ENCODE results near the gene GPC2. TPM values are rescaled to one million over a fixed set of nuclear protein-coding genes. Genes with fewer than 3 reads are reported as not detected.
"Not testable (repeated sequence)": the region's sequence is repeated elsewhere in the genome, so short reads cannot be mapped to it uniquely, and the experiment has no call there.

The GPC2 gene
- total and polyA plus RNA-seq, 2 experiments from 2014 or later, result 32.1 to 47.9 TPM

DNA sequence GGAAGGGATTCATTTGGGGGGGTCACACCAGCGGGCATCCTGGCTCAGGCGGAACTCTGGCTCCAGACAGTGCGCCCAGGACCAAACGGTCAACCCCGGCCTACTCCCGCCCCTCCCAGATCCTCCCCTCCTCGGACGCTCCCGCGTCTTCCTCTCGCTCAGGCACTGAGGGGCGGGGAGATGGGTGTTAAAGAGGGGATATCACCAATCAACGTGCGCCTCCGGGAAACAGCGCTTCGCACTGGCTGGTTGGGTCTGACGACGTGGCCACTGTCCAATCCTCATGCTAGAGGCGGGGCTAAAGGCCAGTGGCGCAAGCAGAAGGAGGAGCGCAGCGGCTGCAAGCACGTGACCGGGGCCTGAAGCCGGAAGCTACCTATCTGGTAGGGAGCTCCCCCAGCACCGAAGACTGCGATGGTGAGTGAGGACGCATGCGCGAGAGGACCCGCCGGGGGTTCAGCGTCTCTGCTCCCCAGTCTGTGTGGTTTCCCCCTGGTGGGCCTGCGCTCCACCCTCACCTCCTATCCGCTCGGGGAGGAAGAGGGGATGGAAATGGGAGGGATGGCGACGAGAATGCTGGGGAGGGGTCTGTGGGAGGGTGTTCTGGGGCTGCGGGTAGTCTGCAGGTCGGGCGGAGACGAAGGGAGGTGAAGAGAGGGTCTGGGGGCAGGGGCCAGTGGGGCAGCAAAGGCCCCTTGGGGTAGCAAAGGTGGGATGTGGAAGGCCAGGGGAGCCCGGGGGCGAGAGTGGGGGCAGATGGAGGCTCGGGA lies 28.4 kb downstream of the GPC2 start, which contains the start of gene LAMTOR4:
Gene LAMTOR4, plus strand, starts transcription at position 360 of the 770 bp plus-strand sequence. Its CDS starts 55 bp downstream, at position 415.
- no peaks in the 10 kb centered on the region for H3K27me3 ChIP-seq
- TF ChIP-seq, protein P1, sequence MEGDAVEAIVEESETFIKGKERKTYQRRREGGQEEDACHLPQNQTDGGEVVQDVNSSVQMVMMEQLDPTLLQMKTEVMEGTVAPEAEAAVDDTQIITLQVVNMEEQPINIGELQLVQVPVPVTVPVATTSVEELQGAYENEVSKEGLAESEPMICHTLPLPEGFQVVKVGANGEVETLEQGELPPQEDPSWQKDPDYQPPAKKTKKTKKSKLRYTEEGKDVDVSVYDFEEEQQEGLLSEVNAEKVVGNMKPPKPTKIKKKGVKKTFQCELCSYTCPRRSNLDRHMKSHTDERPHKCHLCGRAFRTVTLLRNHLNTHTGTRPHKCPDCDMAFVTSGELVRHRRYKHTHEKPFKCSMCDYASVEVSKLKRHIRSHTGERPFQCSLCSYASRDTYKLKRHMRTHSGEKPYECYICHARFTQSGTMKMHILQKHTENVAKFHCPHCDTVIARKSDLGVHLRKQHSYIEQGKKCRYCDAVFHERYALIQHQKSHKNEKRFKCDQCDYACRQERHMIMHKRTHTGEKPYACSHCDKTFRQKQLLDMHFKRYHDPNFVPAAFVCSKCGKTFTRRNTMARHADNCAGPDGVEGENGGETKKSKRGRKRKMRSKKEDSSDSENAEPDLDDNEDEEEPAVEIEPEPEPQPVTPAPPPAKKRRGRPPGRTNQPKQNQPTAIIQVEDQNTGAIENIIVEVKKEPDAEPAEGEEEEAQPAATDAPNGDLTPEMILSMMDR (IDR thresholded peaks at IDR 0.05; ENCODE audit: low read depth, low read length), result no peak

DNA sequence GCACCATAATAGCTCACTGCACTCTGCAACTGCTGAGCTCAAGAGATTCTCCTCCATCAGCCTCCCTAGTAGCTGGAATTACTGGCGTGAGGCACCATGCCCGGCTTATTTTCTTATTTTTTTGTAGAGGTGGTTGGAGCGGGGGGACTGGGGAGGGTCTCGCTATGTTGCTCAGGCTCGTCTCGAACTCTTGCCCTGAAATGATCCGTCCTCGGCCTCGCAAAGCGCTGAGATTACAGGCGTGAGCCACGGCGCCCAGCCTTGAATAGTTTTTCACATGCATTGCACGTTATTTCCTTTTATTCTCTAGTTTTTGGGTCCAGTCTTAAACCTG lies 29.0 kb downstream of the GPC2 start:
- Histone ChIP-seq H3K36me3 (no peaks in the 10 kb centered on the region), H3K4me3 (peak overlapping the region; percentile 12), H3K27ac (peak overlapping the region; percentile 54), H3K27me3 (no peaks in the 10 kb centered on the region), H3K9me3 (ENCODE audit: low read depth) (no peaks in the 10 kb centered on the region), H3K4me1 (ENCODE audit: low read depth) (no peaks in the 10 kb centered on the region)
- DNase-seq (ENCODE audit: low read depth in 1 of 2, low spot score in 1 of 2), result no peak
- TF ChIP-seq, protein P1 (IDR thresholded peaks at IDR 0.05; ENCODE audit: low read depth, low read length), result no peak

More for the DNA sequence above, 28.4 kb downstream of the GPC2 start, which contains the start of gene LAMTOR4:
- Histone ChIP-seq H3K9me3 (ENCODE audit: low read depth) (no peaks in the 10 kb centered on the region), H3K27ac (peak within 1 kb of the TSS; percentile 54), H3K36me3 (no peaks in the 10 kb centered on the region), H3K4me1 (ENCODE audit: low read depth) (no peaks in the 10 kb centered on the region), H3K4me3 (peak within 1 kb of the TSS; percentile 97)
- peak; percentile 99 for DNase-seq (ENCODE audit: low read depth in 1 of 2, low spot score in 1 of 2)

DNA sequence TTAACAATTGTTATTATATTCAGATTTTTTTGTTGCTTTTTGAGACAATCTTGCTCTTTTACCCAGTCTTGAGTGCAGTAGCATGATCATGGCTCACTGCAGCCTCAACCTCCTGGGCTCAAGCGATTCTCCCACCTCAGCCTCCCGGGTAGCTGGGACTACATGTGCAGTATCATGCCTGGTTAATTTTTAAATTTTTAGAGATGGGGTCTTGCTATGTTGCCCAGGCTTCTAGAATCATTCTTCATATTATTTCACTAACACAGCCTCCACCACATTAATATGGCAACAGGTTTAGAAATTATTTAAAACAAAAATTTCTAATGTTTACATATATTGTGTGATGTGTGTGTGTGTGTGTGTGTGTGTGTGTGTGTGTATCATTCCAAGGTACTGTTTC lies 29.9 kb downstream of the GPC2 start:
- H3K27ac ChIP-seq, result no peak overlapping the region
- H3K4me3 ChIP-seq, result no peak overlapping the region
- no peaks in the 10 kb centered on the region for H3K4me1 ChIP-seq (ENCODE audit: low read depth)
- TF ChIP-seq, protein P1 (IDR thresholded peaks at IDR 0.05; ENCODE audit: low read depth, low read length), result no peak
- H3K36me3 ChIP-seq, result no peaks in the 10 kb centered on the region
- no peaks in the 10 kb centered on the region for H3K9me3 ChIP-seq (ENCODE audit: low read depth)
- no peak for DNase-seq (ENCODE audit: low read depth in 1 of 2, low spot score in 1 of 2)
- H3K27me3 ChIP-seq, result no peaks in the 10 kb centered on the region

DNA sequence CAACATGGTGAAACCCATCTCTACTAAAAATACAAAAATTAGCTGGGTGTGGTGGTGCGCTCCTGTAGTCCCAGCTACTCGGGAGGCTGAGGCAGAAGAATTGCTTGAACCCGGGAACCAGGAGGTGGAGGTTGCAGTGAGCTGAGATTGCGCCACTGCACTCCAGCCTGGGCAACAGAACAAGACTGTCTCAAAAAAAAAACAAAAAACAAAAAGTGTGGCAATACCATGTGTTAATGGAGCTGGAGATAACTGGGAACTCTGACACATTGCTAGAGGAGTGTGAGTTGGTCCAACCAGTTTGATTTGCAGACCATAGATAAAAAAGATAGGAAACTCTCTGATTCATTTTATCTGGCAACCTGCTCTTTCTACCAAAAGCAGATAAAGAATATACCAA lies 30.8 kb downstream of the GPC2 start:
- DNase-seq (ENCODE audit: low read depth in 1 of 2, low spot score in 1 of 2), result peak in 1 of 2 donors; percentile 86
- not testable (repeated sequence) for H3K4me1 ChIP-seq (ENCODE audit: low read depth)

DNA sequence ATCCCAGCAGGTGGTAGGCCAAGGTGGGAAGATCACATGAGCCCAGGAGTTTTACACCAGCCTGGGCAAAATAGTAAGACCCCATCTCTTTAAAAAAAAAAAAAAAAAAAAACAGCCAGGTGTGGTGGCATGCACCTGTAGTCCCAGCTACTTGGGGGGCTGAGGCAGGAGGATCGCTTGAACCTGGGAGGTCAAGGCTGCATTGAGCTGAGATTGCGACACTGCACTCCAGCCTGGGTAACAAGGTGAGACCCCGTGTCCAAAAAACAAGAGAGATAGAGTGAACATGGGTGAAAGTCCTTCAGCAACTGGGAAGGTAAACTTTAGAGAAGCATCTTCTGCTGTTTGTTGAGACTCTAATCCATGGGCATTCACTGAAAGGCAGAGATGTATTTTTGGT lies 34.7 kb downstream of the GPC2 start:
- Histone ChIP-seq H3K27ac (no peak overlapping the region), H3K4me1 (ENCODE audit: low read depth) (no peaks in the 10 kb centered on the region), H3K36me3 (no peaks in the 10 kb centered on the region), H3K4me3 (no peak overlapping the region), H3K27me3 (no peaks in the 10 kb centered on the region), H3K9me3 (ENCODE audit: low read depth) (no peaks in the 10 kb centered on the region)
- TF ChIP-seq, protein P1 (IDR thresholded peaks at IDR 0.05; ENCODE audit: low read depth, low read length), result no peak
- no peak for DNase-seq (ENCODE audit: low read depth in 1 of 2, low spot score in 1 of 2)

More for the DNA sequence above, 30.8 kb downstream of the GPC2 start:
- not testable (repeated sequence) for H3K36me3 ChIP-seq; H3K27ac ChIP-seq; H3K27me3 ChIP-seq; H3K9me3 ChIP-seq (ENCODE audit: low read depth); H3K4me3 ChIP-seq

DNA sequence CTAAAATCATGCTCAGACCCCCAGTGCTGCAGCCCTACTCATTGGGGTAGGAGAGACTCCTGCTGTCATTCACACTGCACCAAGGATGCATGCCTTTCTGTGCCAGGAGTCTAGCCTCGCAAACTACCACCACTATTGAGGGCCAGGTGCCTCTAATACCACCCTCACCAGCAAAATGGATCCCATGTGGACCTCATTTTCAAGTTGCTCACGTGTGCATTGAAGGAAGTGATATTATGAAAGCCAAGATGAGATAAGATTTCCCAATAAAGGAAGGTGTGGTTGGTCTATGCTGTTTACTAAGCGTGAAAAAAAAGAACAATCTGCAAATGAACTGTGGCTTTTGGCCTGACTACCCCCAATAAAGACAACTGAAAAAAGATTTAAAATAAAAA lies 35.6 kb downstream of the GPC2 start:
- Histone ChIP-seq H3K4me1 (ENCODE audit: low read depth) (no peaks in the 10 kb centered on the region), H3K36me3 (no peaks in the 10 kb centered on the region), H3K27ac (no peak overlapping the region), H3K27me3 (no peaks in the 10 kb centered on the region), H3K9me3 (ENCODE audit: low read depth) (no peaks in the 10 kb centered on the region), H3K4me3 (no peak overlapping the region)
- no peak for DNase-seq (ENCODE audit: low read depth in 1 of 2, low spot score in 1 of 2)
- TF ChIP-seq, protein P1 (IDR thresholded peaks at IDR 0.05; ENCODE audit: low read depth, low read length), result no peak
